H9 (cell line): Measurements from ENCODE around the gene SETDB2. TPM values are rescaled to one million over a fixed set of nuclear protein-coding genes. Genes with fewer than 3 reads are reported as not detected.

Experiments
- DNase-seq: peaks from one replicate; pipeline ENCODE4 v3.0.0-alpha.2; 2017
- H2AFZ ChIP-seq: one replicate; pipeline ENCODE4 v1.6.1; 2013; ENCODE audit warnings: mild to moderate bottlenecking, low read length, control low read depth, moderate library complexity
- H2AK5ac ChIP-seq: 2 replicates; pipeline ENCODE4 v1.6.1; 2013; ENCODE audit warnings: low read length, control low read depth, mixed read lengths; ENCODE audit not compliant: insufficient read length
- H2BK120ac ChIP-seq: one replicate; pipeline ENCODE4 v1.6.1; 2013; ENCODE audit warnings: low read depth, mild to moderate bottlenecking, low read length, control low read depth, inconsistent platforms; ENCODE audit not compliant: poor library complexity, severe bottlenecking
- H2BK12ac ChIP-seq: 2 replicates; pipeline ENCODE4 v1.6.1; 2013; ENCODE audit warnings: low read length, control low read depth, mixed read lengths, low read depth; ENCODE audit not compliant: insufficient read length
- H2BK15ac ChIP-seq: 2 replicates; pipeline ENCODE4 v1.6.1; 2013; ENCODE audit warnings: low read depth, low read length, control low read depth
- H2BK20ac ChIP-seq: one replicate; pipeline ENCODE4 v1.6.1; 2013; ENCODE audit warnings: low read depth, mild to moderate bottlenecking, low read length, control low read depth, inconsistent platforms; ENCODE audit not compliant: poor library complexity, severe bottlenecking
- H2BK5ac ChIP-seq: 2 replicates; pipeline ENCODE4 v1.6.1; 2013; ENCODE audit warnings: low read length, control low read depth, mixed read lengths; ENCODE audit not compliant: insufficient read length
- H3K14ac ChIP-seq: 2 replicates; pipeline ENCODE4 v1.6.1; 2013; ENCODE audit warnings: low read length, control low read depth; ENCODE audit not compliant: insufficient read depth
- H3K18ac ChIP-seq: 2 replicates; pipeline ENCODE4 v1.6.1; 2013; ENCODE audit warnings: low read depth, mild to moderate bottlenecking, mixed read lengths, low read length, control low read depth; ENCODE audit not compliant: insufficient read length
- H3K23ac ChIP-seq: 2 replicates; pipeline ENCODE4 v1.6.1; 2013; ENCODE audit warnings: low read length, control low read depth, mixed read lengths, low read depth; ENCODE audit not compliant: insufficient read length
- H3K23me2 ChIP-seq: 2 replicates; pipeline ENCODE4 v1.6.1; 2013; ENCODE audit warnings: low read depth, mild to moderate bottlenecking, mixed read lengths, low read length, control low read depth; ENCODE audit not compliant: insufficient read length, poor library complexity, severe bottlenecking
- H3K27ac ChIP-seq: 2 replicates; pipeline ENCODE4 v1.5.1; 2013; ENCODE audit warnings: low read length, control low read depth, mixed read lengths, low read depth; ENCODE audit not compliant: insufficient read length
- H3K27me3 ChIP-seq: 2 replicates; pipeline ENCODE4 v1.6.1; 2013; ENCODE audit warnings: low read length, control low read depth, inconsistent platforms; ENCODE audit not compliant: insufficient read depth
- H3K4ac ChIP-seq: 2 replicates; pipeline ENCODE4 v1.6.1; 2013; ENCODE audit warnings: low read depth, mild to moderate bottlenecking, control low read depth, inconsistent platforms, low read length, moderate library complexity
- H3K4me1 ChIP-seq: 2 replicates; pipeline ENCODE4 v1.6.1; 2013; ENCODE audit warnings: low read length, control low read depth, inconsistent platforms; ENCODE audit not compliant: insufficient read depth
- H3K4me2 ChIP-seq: 2 replicates; pipeline ENCODE4 v1.6.1; 2013; ENCODE audit warnings: low read length, control low read depth, mixed read lengths; ENCODE audit not compliant: insufficient read length, insufficient read depth
- H3K56ac ChIP-seq: 2 replicates; pipeline ENCODE4 v1.6.1; 2013; ENCODE audit warnings: low read depth, mild to moderate bottlenecking, mixed read lengths, low read length, control low read depth; ENCODE audit not compliant: insufficient read length
- H3K79me1 ChIP-seq: 2 replicates; pipeline ENCODE4 v1.6.1; 2013; ENCODE audit warnings: low read depth, mild to moderate bottlenecking, moderate library complexity, low read length, control low read depth, inconsistent platforms; ENCODE audit not compliant: insufficient read depth, poor library complexity, severe bottlenecking
- H3K79me2 ChIP-seq: 2 replicates; pipeline ENCODE4 v1.6.1; 2013; ENCODE audit warnings: low read length, control low read depth, inconsistent platforms; ENCODE audit not compliant: insufficient read depth
- H3K9ac ChIP-seq: 2 replicates; pipeline ENCODE4 v1.6.1; 2013; ENCODE audit warnings: low read length, control low read depth, mixed read lengths; ENCODE audit not compliant: insufficient read length; ENCODE audit errors: extremely low read depth
- H3K9me3 ChIP-seq: one replicate; pipeline ENCODE4 v1.6.1; 2013; ENCODE audit warnings: low read depth, low read length, inconsistent platforms; ENCODE audit not compliant: control insufficient read depth
- H3T11ph ChIP-seq: one replicate; pipeline ENCODE4 v1.6.1; 2013; ENCODE audit warnings: mild to moderate bottlenecking, low read length, control low read depth, inconsistent platforms
- H4K20me1 ChIP-seq: one replicate; pipeline ENCODE4 v1.6.1; 2013; ENCODE audit not compliant: control insufficient read depth, insufficient read length, insufficient read depth
- H4K5ac ChIP-seq: 2 replicates; pipeline ENCODE4 v1.6.1; 2013; ENCODE audit warnings: low read depth, mild to moderate bottlenecking, mixed read lengths, low read length, control low read depth; ENCODE audit not compliant: insufficient read length
- H4K8ac ChIP-seq: replicated peaks from 2 replicates; pipeline ENCODE4 v1.6.1; 2013; ENCODE audit warnings: low read length, control low read depth, mixed read lengths, low read depth; ENCODE audit not compliant: insufficient read length
- H4K91ac ChIP-seq: 2 replicates; pipeline ENCODE4 v1.6.1; 2013; ENCODE audit warnings: low read depth, mild to moderate bottlenecking, moderate library complexity, mixed read lengths, low read length, control low read depth; ENCODE audit not compliant: insufficient read length
- H3K27ac Mint-ChIP-seq, 3 experiments: 2 replicates in 2 of 3; 3 replicates in 1 of 3; pipeline ENCODE4 v1.8.0; 2020 to 2021; ENCODE audit warnings: mixed read lengths in 3 of 3, mild to moderate bottlenecking in 1 of 3, moderate library complexity in 1 of 3
- H3K27me3 Mint-ChIP-seq: 2 replicates; pipeline ENCODE4 v1.8.0; 2021; ENCODE audit warnings: low read depth, mild to moderate bottlenecking, moderate library complexity, mixed read lengths
- H3K36me3 Mint-ChIP-seq, 3 experiments: 2 replicates in 2 of 3; 3 replicates in 1 of 3; pipeline ENCODE4 v1.8.0; 2020 to 2021; ENCODE audit warnings: low read depth in 3 of 3, mixed read lengths in 3 of 3; ENCODE audit not compliant: insufficient read depth in 1 of 3
- H3K4me1 Mint-ChIP-seq, 2 experiments: 2 replicates each; pipeline ENCODE4 v1.8.0; 2020; ENCODE audit warnings: mixed read lengths in 2 of 2
- H3K4me3 Mint-ChIP-seq, 2 experiments: 2 replicates in 1 of 2; 3 replicates in 1 of 2; pipeline ENCODE4 v1.8.0; 2020 to 2021; ENCODE audit warnings: mild to moderate bottlenecking in 2 of 2, mixed read lengths in 2 of 2, moderate library complexity in 1 of 2
- H3K9me3 Mint-ChIP-seq, 2 experiments: 2 replicates in 1 of 2; 3 replicates in 1 of 2; pipeline ENCODE4 v1.8.0; 2020; ENCODE audit warnings: mild to moderate bottlenecking in 2 of 2, mixed read lengths in 2 of 2, moderate library complexity in 1 of 2
- CTCF ChIP-seq: fragments of 200-600 bp; sonication (generic); conservative IDR thresholded peaks from 3 replicates; pipeline ENCODE4 v1.8.0; 2021; ENCODE audit warnings: antibody characterized with exemption, mild to moderate bottlenecking
- WGBS: extraction: QIAGEN DNeasy Blood & Tissue Kit; methylation state at CpG from one replicate; pipeline ENCODE4 v1.1.7; 2013; ENCODE audit warnings: missing lambda C conversion rate, low lambda C conversion rate, mixed read lengths; ENCODE audit not compliant: insufficient read length; ENCODE audit errors: extremely low coverage; 5-methylcytosine and 5-hydroxymethylcytosine counted together
- total RNA-seq: library from RNA; stranded (reverse); gene quantifications from 2 replicates; pipeline ENCODE4 v1.2.1, GENCODE V29; 2021

Gene SETDB2
- total RNA-seq, 1 experiment from 2014 or later = 5.7 TPM

GRCh38 chr13:49543656-49544055, 99.6 kb downstream of the SETDB2 start:
- no peak overlapping the region for H3K4me3 Mint-ChIP-seq
- H3K9me3 ChIP-seq = no peaks in the 10 kb centered on the region
- H2BK15ac ChIP-seq = no peak overlapping the region
- peaks cover 12 to 66% (median 39%) of the 10 kb centered on the region in 3 experiments; a peak in 6 of 7 replicates for H3K36me3 Mint-ChIP-seq
- no peak for TF ChIP-seq CTCF
- DNase-seq = no peak
- H3K4me2 ChIP-seq = no peak overlapping the region
- H3K56ac ChIP-seq = no peak overlapping the region
- H3K9ac ChIP-seq = no peak overlapping the region
- H4K8ac ChIP-seq = no peak overlapping the region
- H2BK120ac ChIP-seq = no peak overlapping the region
- H3K27me3 Mint-ChIP-seq = no peaks in the 10 kb centered on the region
- no peaks in the 10 kb centered on the region for H3K9me3 Mint-ChIP-seq
- peaks cover 4% of the 10 kb centered on the region for H3K79me1 ChIP-seq
- no peak overlapping the region for H2AFZ ChIP-seq
- H3K79me2 ChIP-seq = no peaks in the 10 kb centered on the region
- H3K18ac ChIP-seq = no peak overlapping the region
- no peaks in the 10 kb centered on the region for H3K4me1 ChIP-seq
- no peak overlapping the region for H2BK5ac ChIP-seq
- no peak overlapping the region for H3K27ac ChIP-seq
- H4K20me1 ChIP-seq = no peaks in the 10 kb centered on the region
- no peaks in the 10 kb centered on the region for H3K27me3 ChIP-seq
- H4K91ac ChIP-seq = no peak overlapping the region
- H3T11ph ChIP-seq = no peak overlapping the region
- H2BK12ac ChIP-seq = no peak overlapping the region
- H2BK20ac ChIP-seq = no peak overlapping the region
- no peak overlapping the region for H4K5ac ChIP-seq
- no peak overlapping the region for H3K4ac ChIP-seq
- H3K14ac ChIP-seq = no peak overlapping the region
- no peak overlapping the region for H2AK5ac ChIP-seq
- WGBS = no CpG with 5 or more reads among the region's 3 CpGs
- H3K27ac Mint-ChIP-seq = no peak overlapping the region; a peak in 1 of 7 replicates
- no peaks in the 10 kb centered on the region for H3K23me2 ChIP-seq
- H3K4me1 Mint-ChIP-seq = peaks cover 7 to 9% of the 10 kb centered on the region in 2 experiments; a peak in 1 of 4 replicates
- no peak overlapping the region for H3K23ac ChIP-seq

Other genes starting within 250 kb of the SETDB2 start
- gene MLNR, start 223.9 kb upstream of the SETDB2 start, total RNA-seq = not detected in 2 replicates
- 3.9 and 4.9 TPM in 2 replicates for gene CDADC1, start 196.3 kb upstream of the SETDB2 start, total RNA-seq
- gene CAB39L, start 210 bp upstream of the SETDB2 start, total RNA-seq = 5.4 and 6.0 TPM in 2 replicates
- 11.5 and 13.5 TPM in 2 replicates for gene PHF11, start 51.7 kb downstream of the SETDB2 start, total RNA-seq
- gene RCBTB1, start 141.3 kb downstream of the SETDB2 start, total RNA-seq = 26.1 and 26.9 TPM in 2 replicates
- gene ARL11, start 184.2 kb downstream of the SETDB2 start, total RNA-seq = 0.33 and 0.42 TPM in 2 replicates
- gene EBPL, start 247.2 kb downstream of the SETDB2 start, total RNA-seq = 65.9 and 70.1 TPM in 2 replicates